Transverse colon (tissue), 4 donors: ENCODE data around the gene TECTA. TPM values are rescaled to one million over a fixed set of nuclear protein-coding genes. Genes with fewer than 3 reads are reported as not detected.
"Not testable (repeated sequence)": the region's sequence is repeated elsewhere in the genome, so short reads cannot be mapped to it uniquely, and the experiment has no call there.

Experiments used
- DNase-seq: peaks from one replicate; pipeline ENCODE4 v3.0.0-alpha.2; 2019
- H3K27ac ChIP-seq, 4 donors: fragments of 200-600 bp; sonication (generic); 2 replicates each; pipeline ENCODE4 v1.5.1; 2016 to 2018; ENCODE audit warnings: inconsistent platforms in 4 of 4
- H3K27me3 ChIP-seq: fragments of 200-600 bp; sonication (generic); 2 replicates; pipeline ENCODE4 v1.5.1; 2017; ENCODE audit warnings: inconsistent platforms
- H3K36me3 ChIP-seq, 4 donors: fragments of 200-600 bp; sonication (generic); 2 replicates each; pipeline ENCODE4 v1.5.1; 2017 to 2019; ENCODE audit warnings: inconsistent platforms in 4 of 4
- H3K4me1 ChIP-seq, 4 donors: fragments of 200-600 bp; sonication (generic); 2 replicates each; pipeline ENCODE4 v1.5.1; 2017 to 2020; ENCODE audit warnings: inconsistent platforms in 4 of 4
- H3K4me3 ChIP-seq, 4 donors: fragments of 200-600 bp; sonication (generic); 1 replicate in 1 of 4; 2 replicates in 3 of 4; pipeline versions ENCODE4 v1.5.1 to v1.6.1; 2017 to 2019; ENCODE audit warnings: inconsistent platforms in 4 of 4
- H3K9me3 ChIP-seq, 2 donors: fragments of 200-600 bp; sonication (generic); 2 replicates each; pipeline ENCODE4 v1.5.1; 2017 to 2019; ENCODE audit warnings: inconsistent platforms in 2 of 2
- EP300 ChIP-seq: sonication (generic); formaldehyde crosslinking; IDR thresholded peaks from one replicate; pipeline ENCODE4 v1.6.1; 2017; ENCODE audit warnings: antibody characterized with exemption, low read depth
- POLR2A ChIP-seq: fragments of 450-650 bp; IDR thresholded peaks from one replicate; pipeline ENCODE4 v1.6.1; 2016; ENCODE audit warnings: antibody characterized with exemption, mild to moderate bottlenecking, moderate library complexity
- POLR2AphosphoS5 ChIP-seq, 3 donors: sonication (generic); formaldehyde crosslinking; IDR thresholded peaks; one replicate each; pipeline ENCODE4 v1.6.1; 2016; ENCODE audit warnings: antibody characterized with exemption in 3 of 3
- WGBS, 2 donors: methylation state at CpG; one replicate each; pipeline ENCODE4 v1.1.5; 2018; ENCODE audit warnings: low coverage in 1 of 2; 5-methylcytosine and 5-hydroxymethylcytosine counted together
- in situ Hi-C, 4 donors: fragments of 200-750 bp; cut with MboI; loops; one replicate each; pipeline versions ENCODE4 v1.15.0 to v1.15.1; 2017; ENCODE audit warnings: low sequenced_read_pairs in 3 of 4, low pct_ligation_motif_present in 1 of 4, low pct_unique_long_range_greater_than_20kb in 1 of 4
- intact Hi-C: fragments of 100-400 bp; cut with DNase I; formaldehyde crosslinking; loops from one replicate; pipeline ENCODE4 v1.15.1; 2023; ENCODE audit warnings: low total_unique reads
- total RNA-seq, 4 donors: library from RNA; depleted of rRNA; stranded (reverse); fragments of >200 nt; gene quantifications; one replicate each; pipeline ENCODE4 v1.1.0, GENCODE V29; 2016
- TF ChIP-seq, protein P1 (sequence below), 5 experiments: fragments of 200-600 bp in 3 of 5; fragments of 450-650 bp in 2 of 5; sonication (generic) in 3 of 5; IDR thresholded peaks; 1 replicate in 2 of 5; 2 replicates in 3 of 5; pipeline ENCODE4 v1.5.1; 2016 to 2017; ENCODE audit warnings: antibody characterized with exemption in 5 of 5, inconsistent platforms in 3 of 5, mild to moderate bottlenecking in 2 of 5, moderate library complexity in 1 of 5

TECTA gene
- total RNA-seq, 4 donors from 2014 or later: 0.20 to 1.1 (median 0.44) TPM

DNA sequence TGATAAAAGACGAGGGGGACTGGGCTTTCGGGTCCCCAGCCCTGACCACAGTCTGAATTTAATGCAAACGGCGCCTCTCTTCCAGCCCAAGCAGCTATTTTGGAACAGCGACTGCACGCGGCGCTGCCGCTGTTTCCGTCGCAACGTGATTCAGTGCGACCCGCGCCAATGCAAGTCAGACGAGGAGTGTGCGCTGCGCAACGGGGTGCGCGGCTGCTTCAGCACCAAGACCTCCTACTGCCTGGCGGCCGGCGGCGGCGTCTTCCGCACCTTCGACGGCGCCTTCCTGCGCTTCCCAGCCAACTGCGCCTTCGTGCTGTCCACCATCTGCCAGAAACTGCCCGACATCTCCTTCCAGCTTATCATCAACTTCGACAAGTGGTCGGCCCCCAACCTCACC, 56.7 kb downstream of the TECTA start:
- no peaks in the 10 kb centered on the region for H3K9me3 ChIP-seq
- WGBS, 2 donors: 92 to 100% methylated on average over 2 to 36 of the region's 36 CpGs

DNA sequence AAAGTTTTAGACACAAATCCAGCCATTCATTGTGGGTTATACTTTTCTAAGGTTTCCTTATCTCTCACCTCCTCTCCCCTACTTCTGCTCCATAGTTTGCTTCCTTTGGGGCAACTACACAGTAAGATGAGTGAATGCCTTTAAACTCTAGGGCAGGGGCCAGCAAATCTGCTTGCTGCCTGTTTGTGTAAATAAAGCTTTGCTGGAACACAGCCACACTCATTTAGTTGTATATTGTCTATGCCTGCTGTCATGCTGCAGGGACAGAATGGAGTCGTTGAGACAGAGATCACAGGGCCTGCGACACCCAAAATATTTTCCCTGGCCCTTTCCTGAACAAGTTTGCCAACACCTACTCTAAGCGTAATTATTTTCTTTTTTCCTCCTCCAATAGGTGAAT, 58.7 kb downstream of the TECTA start:
- WGBS, 2 donors: 49 to 60% methylated on average over 3 of the region's 3 CpGs
- in situ Hi-C loops: loop anchor here in 1 of 4 donors (25.0 kb wide), 1 partner anchor 103 kb away; no protein-coding TSS in a partner anchor

More for the DNA sequence above, 56.7 kb downstream of the TECTA start:
- H3K27me3 ChIP-seq: no peaks in the 10 kb centered on the region
- in situ Hi-C loops: loop anchor here in 1 of 4 donors (25.0 kb wide), 1 partner anchor 105 kb away; no protein-coding TSS in a partner anchor
- DNase-seq: no peak
- no peak overlapping the region for H3K4me3 ChIP-seq
- intact Hi-C loops: no loop called here
- no peaks in the 10 kb centered on the region for H3K36me3 ChIP-seq
- no peak overlapping the region for H3K27ac ChIP-seq
- H3K4me1 ChIP-seq: no peaks in the 10 kb centered on the region
- TF ChIP-seq POLR2AphosphoS5 (IDR thresholded peaks at IDR 0.05) (no peak), EP300 (no peak), POLR2A (no peak)
- TF ChIP-seq, protein P1, sequence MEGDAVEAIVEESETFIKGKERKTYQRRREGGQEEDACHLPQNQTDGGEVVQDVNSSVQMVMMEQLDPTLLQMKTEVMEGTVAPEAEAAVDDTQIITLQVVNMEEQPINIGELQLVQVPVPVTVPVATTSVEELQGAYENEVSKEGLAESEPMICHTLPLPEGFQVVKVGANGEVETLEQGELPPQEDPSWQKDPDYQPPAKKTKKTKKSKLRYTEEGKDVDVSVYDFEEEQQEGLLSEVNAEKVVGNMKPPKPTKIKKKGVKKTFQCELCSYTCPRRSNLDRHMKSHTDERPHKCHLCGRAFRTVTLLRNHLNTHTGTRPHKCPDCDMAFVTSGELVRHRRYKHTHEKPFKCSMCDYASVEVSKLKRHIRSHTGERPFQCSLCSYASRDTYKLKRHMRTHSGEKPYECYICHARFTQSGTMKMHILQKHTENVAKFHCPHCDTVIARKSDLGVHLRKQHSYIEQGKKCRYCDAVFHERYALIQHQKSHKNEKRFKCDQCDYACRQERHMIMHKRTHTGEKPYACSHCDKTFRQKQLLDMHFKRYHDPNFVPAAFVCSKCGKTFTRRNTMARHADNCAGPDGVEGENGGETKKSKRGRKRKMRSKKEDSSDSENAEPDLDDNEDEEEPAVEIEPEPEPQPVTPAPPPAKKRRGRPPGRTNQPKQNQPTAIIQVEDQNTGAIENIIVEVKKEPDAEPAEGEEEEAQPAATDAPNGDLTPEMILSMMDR (IDR thresholded peaks at IDR 0.05): no peak

DNA sequence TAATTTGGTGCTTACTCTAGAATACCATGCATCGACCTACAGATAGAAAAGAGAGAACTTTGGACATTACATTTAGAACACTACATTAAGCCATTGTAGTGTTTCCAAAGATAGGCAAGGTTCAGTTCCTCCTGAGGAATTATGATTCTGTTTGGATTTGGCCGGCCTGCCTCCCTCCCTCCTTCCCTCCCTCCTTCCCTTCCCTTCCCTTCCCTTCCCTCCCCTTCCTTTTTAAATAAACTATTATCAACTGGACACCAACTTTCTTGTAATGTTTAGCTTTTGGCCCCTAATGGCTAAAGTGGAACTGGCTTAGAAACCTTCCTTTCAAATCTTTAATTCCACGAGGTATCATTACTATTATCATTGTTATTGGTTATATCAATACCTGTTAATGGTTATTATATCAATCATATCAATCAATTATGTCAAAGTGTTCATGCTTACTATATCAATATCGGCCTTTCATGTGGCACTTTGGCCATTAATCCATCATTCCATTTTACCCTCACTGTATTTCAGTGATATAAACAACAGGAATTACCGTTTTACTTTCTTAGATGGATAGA, 60.4 kb downstream of the TECTA start:
- in situ Hi-C loops: loop anchor here in 1 of 4 donors (25.0 kb wide), 1 partner anchor 101 kb away; no protein-coding TSS in a partner anchor
- WGBS, 2 donors: 55 to 74% methylated on average over 4 to 5 of the region's 5 CpGs

More for the DNA sequence above, 58.7 kb downstream of the TECTA start:
- H3K9me3 ChIP-seq: no peaks in the 10 kb centered on the region
- intact Hi-C loops: no loop called here
- DNase-seq: no peak
- H3K36me3 ChIP-seq: no peaks in the 10 kb centered on the region
- no peaks in the 10 kb centered on the region for H3K27me3 ChIP-seq
- no peak overlapping the region for H3K4me3 ChIP-seq
- TF ChIP-seq, protein P1 (IDR thresholded peaks at IDR 0.05): no peak
- TF ChIP-seq EP300 (no peak), POLR2A (no peak), POLR2AphosphoS5 (IDR thresholded peaks at IDR 0.05) (no peak)
- no peak overlapping the region for H3K27ac ChIP-seq
- no peaks in the 10 kb centered on the region for H3K4me1 ChIP-seq

DNA sequence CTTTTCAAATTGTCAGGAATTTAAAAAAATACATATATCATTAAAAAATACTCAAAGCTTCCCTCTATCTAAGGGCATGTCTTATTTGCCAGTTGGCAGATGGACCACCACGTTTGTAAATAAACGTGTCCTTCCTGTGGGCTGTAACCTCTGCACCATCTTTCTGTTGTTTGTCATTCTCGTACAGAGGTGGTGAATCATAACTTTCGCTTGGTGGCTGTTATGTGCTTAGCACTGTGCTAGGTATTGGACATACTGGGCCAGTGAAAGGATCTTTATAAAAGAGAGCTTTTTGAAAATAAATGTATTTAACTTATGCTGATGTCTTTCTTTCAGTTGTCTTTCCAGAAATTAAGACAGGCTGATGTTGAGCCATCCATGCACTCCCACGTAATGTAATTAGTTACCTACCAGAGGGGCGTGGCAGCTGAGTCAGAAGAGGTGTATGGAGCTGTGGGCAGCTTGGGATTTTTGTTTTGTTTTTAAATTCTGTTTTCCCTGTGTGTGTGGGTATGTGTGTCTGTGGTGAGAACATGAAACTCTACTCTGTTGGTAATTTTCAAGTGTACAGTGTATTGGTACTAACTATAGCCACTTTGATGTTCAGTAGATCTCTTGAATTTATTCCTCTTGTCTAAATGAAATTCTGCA, 62.7 kb downstream of the TECTA start:
- Histone ChIP-seq H3K4me1 (no peaks in the 10 kb centered on the region), H3K27ac (no peak overlapping the region), H3K27me3 (no peaks in the 10 kb centered on the region), H3K4me3 (no peak overlapping the region), H3K36me3 (no peaks in the 10 kb centered on the region), H3K9me3 (no peaks in the 10 kb centered on the region)
- DNase-seq: no peak
- in situ Hi-C loops (loop anchor here in 1 of 4 donors (25.0 kb wide), 1 partner anchor 99 kb away; no protein-coding TSS in a partner anchor), intact Hi-C loops (no loop called here)
- WGBS, 2 donors: 41 to 55% methylated on average over 6 of the region's 6 CpGs
- TF ChIP-seq, protein P1 (IDR thresholded peaks at IDR 0.05): no peak
- TF ChIP-seq POLR2AphosphoS5 (IDR thresholded peaks at IDR 0.05) (no peak), POLR2A (no peak), EP300 (no peak)

More for the DNA sequence above, 60.4 kb downstream of the TECTA start:
- Histone ChIP-seq H3K4me1 (no peaks in the 10 kb centered on the region), H3K36me3 (no peaks in the 10 kb centered on the region), H3K27me3 (no peaks in the 10 kb centered on the region), H3K9me3 (no peaks in the 10 kb centered on the region), H3K27ac (no peak overlapping the region), H3K4me3 (no peak overlapping the region)
- DNase-seq: no peak
- no peak for TF ChIP-seq POLR2AphosphoS5 (IDR thresholded peaks at IDR 0.05)
- TF ChIP-seq, protein P1 (IDR thresholded peaks at IDR 0.05): no peak
- TF ChIP-seq EP300: no peak
- intact Hi-C loops: no loop called here

DNA sequence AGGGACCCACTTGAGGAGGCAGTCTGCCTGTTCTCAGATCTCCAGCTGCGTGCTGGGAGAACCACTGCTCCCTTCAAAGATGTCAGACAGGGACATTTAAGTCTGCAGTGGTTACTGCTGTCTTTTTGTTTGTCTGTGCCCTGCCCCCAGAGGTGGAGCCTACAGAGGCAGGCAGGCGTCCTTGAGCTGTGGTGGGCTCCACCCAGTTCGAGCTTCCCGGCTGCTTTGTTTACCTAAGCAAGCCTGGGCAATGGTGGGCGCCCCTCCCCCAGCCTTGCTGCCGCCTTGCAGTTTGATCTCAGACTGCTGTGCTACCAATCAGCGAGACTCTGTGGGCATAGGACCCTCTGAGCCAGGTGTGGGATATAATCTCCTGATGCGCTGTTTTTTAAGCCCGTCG, 76.6 kb downstream of the TECTA start:
- H3K4me3 ChIP-seq, DNase-seq, H3K27me3 ChIP-seq, H3K27ac ChIP-seq, intact Hi-C loops, H3K4me1 ChIP-seq, H3K36me3 ChIP-seq: not testable (repeated sequence)
- WGBS, 2 donors: 71 to 93% methylated on average over 3 to 9 of the region's 10 CpGs
- H3K9me3 ChIP-seq: peaks cover 9 to 22% of the 10 kb centered on the region in 2 donors
- in situ Hi-C loops: loop anchor here in 1 of 4 donors (25.0 kb wide), 1 partner anchor 665 kb away; the partner anchor contains the start of gene GRIK4
